Testis (tissue), 2 donors: ENCODE measurements around the gene KATNAL1.

Source experiments
- CTCF ChIP-seq, 3 experiments: fragments of 450-650 bp in 2 of 3; fragments of 200-600 bp in 1 of 3; sonication (generic) in 1 of 3; IDR thresholded peaks; one replicate each; pipeline ENCODE4 v1.5.1; 2016 to 2019; ENCODE audit warnings: antibody characterized with exemption in 3 of 3, mild to moderate bottlenecking in 2 of 3, moderate library complexity in 1 of 3
- POLR2A ChIP-seq: fragments of 450-650 bp; IDR thresholded peaks from one replicate; pipeline ENCODE4 v1.6.1; 2017; ENCODE audit warnings: antibody characterized with exemption, mild to moderate bottlenecking, moderate library complexity

GRCh38 chr13:30193279-30194234 lies 113.8 kb downstream of the KATNAL1 start:
- TF ChIP-seq CTCF (IDR thresholded peaks at IDR 0.05) (no peak), POLR2A (no peak)
